IPS-NIHi7 (cell line): Measurements from ENCODE around the gene KPNB1.
"Not testable (repeated sequence)": the region's sequence is repeated elsewhere in the genome, so short reads cannot be mapped to it uniquely, and the experiment has no call there.

ENCODE experiments used
- DNase-seq: peaks from one replicate; pipeline ENCODE4 v3.0.0; 2012; ENCODE audit warnings: mixed read lengths; ENCODE audit errors: extremely low spot score

KPNB1 gene

DNA sequence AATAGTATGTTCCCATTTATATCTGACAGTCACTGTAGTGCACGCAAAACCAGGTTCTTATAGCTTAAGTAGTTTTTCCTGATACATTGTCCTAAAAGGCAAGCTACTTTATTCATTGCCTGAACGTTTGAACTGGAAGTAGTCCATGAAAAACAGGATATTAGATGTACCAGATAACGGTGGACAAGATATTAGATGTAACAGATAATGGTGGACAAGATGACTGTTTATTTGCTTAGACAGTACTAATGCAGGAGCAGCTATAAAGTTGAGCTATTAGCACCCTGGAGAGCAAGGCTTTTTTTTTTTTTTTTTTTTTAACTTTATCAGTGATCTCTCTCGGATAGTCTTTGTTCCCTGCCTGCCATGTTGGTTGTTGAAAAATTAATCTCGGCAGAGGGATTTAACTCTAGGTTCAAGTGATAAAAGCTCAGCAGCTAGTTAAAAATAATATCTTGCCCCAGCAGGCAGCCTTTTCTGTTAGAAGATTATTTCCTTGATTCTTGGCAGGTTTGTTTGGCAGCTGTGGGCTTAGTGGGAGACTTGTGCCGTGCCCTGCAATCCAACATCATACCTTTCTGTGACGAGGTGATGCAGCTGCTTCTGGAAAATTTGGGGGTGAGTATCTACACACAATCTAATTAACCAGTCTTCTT lies 26.9 kb downstream of the KPNB1 start:
- DNase-seq = no peak

DNA sequence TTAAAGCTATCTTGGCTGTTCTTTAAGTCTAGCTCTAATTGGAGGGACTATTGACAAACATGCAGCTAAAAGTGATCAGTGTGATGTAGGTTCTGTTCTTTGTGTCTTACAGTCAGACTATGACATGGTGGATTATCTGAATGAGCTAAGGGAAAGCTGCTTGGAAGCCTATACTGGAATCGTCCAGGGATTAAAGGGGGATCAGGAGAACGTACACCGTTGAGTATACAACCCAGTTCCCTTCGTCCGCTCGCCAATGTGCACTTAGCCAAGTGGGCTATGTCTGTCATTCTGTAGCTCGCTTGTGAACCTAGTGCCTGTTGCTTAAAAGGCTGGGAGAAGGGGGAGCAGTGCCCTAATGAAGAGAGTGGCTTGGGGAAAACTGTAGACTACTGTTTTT lies 28.5 kb downstream of the KPNB1 start:
- DNase-seq = no peak

DNA sequence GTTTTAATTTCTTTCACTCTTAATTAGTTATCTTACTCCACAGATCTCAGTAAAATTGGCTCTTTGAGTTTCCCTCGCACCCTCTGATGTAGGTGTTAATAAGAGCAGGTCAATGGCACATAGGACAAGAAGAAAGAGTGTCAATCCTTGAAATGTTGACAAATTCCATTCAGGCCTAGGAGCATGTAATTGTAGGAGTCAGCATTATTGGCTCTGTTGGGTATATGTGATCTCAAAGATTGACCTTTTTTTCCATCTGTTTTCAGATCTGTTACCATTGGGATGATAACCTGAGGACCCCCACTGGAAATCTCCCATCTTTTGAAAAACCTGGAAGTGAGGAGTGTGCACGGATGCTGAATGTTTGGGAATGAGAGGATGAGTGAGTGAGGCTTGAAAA lies 32.4 kb downstream of the KPNB1 start:
- no peak for DNase-seq

- DNase-seq = not testable (repeated sequence)
These were observed 33.0 kb downstream of the KPNB1 start for GRCh38 chr17:47682727-47683126.

GRCh38 chr17:47684025-47684424 lies 34.3 kb downstream of the KPNB1 start:
- DNase-seq = no peak

DNA sequence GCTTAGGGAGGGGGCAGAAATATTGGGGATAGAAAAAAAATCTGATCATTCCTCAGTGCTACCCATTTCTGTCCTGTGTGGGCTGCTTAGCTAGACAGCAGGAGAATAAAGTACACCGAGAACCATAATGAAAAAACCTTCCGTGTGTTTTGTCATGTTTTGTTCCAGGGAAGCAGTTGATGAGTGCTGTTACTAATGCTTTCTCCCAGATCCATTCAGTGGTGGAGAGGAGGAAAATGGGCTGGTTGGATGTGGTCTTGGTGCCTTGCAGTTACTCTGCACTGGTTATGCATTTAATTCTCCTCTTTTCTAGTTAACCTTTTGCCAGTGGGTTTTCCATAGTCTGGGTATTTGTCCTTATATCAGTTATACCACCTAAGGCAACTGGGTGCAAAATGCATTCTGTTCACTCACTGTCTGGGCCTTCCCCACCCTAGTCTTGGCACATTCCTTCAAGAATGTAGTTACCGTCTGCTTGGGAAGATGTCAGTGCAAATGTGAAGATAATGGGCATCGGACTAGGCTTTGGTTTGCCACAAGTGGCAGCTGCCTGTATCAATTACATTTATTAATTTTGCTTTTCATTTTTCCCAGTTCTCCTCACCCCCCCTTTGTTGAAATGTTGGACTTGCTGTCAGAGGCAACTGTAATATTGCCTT lies 34.9 kb downstream of the KPNB1 start:
- DNase-seq = no peak

- no peak for DNase-seq
These were observed 36.0 kb downstream of the KPNB1 start for GRCh38 chr17:47685556-47686275.

GRCh38 chr17:47686276-47686635 lies 36.5 kb downstream of the KPNB1 start:
- DNase-seq = no peak

GRCh38 chr17:47686664-47687327 lies 37.1 kb downstream of the KPNB1 start:
- no peak for DNase-seq

DNA sequence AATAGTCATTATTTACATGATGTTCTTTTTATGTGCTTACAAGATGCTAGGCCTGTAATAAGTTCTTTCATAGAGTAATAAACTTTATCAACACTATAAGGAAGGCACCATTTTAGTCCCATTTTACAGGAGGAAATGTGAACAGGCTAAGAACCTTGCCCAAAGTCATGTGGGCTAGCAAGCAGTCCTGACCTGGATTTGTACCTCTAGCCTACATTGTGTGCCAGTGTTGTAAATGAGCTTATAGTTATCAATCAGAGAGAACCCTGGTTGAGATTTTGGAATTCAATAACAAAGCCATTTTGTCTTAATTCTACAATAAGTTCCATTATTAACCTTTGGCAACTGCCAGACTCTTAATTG lies 37.6 kb downstream of the KPNB1 start:
- DNase-seq = no peak

DNA sequence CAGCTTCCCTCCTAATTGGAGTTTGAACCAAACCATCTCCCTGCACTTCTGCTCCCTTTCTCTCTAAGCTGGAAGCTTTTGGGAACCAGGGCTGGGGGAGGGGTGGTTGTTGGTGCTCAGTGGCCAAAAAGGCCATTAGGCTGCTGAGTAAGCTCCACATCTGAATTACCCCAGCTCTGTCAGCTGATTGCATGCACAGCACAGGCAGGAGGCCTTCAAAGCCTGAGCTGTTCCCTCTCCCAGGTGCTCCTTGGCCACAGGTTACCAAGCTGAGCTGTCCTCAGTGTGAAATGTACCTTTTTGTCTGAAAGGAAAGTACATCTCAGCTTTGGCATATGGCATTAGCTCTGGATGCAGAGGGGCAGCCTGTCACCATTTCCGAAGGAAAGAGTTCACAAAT lies 38.0 kb downstream of the KPNB1 start:
- peak; percentile 62 for DNase-seq

DNA sequence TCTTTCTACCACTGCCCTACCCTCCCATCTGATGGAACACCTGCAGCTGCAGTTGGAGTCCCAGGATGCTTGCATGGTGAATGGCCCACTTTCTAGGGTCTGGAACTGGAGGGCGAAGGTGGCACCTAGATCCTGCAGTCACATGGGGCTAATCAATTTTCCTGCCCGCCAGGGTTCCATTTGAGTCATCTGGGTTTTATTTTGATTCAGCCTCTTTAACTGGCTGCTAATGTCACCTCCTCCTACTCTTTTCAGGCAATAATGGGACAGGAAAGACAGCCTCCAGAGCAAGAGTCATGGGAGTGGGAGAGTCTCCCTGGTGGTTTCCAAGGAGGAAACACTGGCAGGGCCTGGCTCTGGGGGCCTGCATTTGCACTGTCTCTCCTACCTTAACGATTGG lies 40.4 kb downstream of the KPNB1 start:
- DNase-seq = no peak

- no peak for DNase-seq
These were observed 42.6 kb downstream of the KPNB1 start for GRCh38 chr17:47692137-47692894.

- DNase-seq = peak; percentile 30
These were observed 43.4 kb downstream of the KPNB1 start for GRCh38 chr17:47692895-47693730.

GRCh38 chr17:47693731-47694580 lies 44.2 kb downstream of the KPNB1 start, which contains the start of gene TBKBP1:
TBKBP1 (plus strand) TSS chr17:47694161; CDS start chr17:47696113, 1,952 bp downstream.
- peak; percentile 88 for DNase-seq

DNA sequence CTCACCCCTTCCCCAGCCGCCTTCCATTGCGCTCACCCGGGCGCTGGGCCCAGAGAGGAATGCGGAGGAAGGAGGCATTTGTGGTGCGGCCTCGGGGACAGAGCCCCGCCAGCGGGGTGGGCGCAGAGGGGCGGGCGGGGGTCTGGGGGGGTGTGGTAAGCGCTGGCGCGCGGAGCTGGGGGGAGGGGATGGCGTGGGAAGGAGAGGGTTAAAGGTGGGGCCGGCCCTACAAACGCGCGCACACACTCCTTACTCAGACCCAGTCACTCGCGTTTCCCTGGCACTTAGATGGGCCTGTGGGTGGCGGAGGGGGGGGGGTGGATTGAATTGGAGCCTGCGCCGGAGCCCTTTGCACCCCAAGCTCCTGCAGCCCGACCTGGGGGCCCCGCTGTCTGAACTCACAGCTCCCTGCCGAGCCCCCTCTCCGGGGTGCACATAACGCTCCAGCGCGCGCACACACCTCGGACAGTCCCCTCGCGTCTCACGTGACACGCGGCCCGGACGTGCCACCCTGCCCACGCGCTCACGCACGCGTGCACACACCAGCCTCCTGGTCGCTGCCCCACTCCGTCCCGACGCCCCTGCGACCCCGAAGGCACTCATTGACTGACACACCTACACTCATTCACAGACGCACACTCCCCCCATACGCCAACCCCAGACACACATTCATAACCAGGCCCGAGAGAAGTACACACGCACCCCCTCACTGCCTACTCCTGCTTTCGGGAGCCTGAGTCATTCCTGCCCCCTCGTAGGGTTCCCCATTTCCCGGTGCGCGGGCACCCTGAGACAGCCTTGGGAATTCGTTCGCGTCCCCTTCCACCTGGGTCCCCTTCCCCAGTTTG lies 45.1 kb downstream of the KPNB1 start:
- no peak for DNase-seq

DNA sequence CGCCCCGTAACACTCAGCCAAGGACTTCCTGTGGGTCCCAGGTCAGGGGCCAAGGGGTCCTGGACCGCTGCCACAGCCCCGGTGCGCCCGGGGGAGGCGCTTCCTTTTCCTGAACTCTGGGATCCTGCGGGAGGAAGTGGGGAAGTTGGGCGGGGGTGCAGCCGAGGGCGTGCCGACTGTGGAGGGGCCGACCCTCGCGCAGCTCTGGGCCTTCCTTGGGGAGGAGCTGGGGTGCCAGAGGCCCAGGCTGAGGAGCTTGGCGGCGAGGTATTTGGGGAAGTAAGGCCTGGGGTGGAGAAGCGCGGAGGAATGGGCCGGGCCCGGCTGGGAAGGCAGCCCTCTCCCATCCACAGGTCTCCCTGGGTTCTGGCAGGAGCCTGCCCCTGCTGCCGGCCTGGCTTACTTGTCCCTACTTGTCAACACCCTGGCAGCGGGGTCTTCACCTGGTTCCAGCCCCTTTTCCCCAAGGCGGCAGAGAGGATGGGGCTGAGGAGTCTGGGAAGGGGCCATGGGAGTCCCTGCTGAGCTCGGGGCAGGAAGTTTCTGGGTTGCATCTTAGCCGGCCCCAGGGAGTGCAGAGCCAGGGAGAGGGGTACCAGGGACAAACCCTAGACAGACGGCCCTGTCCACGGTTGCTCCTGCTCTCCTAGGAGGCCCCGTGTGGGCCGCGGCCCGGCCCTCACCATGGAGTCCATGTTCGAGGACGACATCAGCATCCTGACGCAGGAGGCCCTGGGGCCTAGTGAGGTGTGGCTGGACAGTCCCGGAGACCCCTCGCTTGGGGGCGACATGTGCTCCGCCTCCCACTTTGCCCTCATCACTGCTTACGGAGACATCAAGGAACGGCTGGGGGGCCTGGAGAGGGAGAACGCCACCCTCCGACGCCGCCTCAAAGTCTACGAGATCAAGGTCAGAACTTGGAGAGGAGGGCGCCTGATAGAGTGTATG lies 46.0 kb downstream of the KPNB1 start:
- peak; percentile 47 for DNase-seq
